GM18858 (cell line): Measurements from ENCODE around the gene SLC44A3.

Source experiments
- ATAC-seq: cut with Tn5 transposase; IDR thresholded peaks from one replicate; pipeline ENCODE4 v1.9.1; 2021; ENCODE audit not compliant: unreplicated experiment

SLC44A3 gene

GRCh38 chr1:94905207-94905606, 85.0 kb downstream of the SLC44A3 start:
- no peak for ATAC-seq

GRCh38 chr1:94906382-94906781, 86.2 kb downstream of the SLC44A3 start:
- ATAC-seq = no peak

GRCh38 chr1:94907136-94907535, 87.0 kb downstream of the SLC44A3 start:
- ATAC-seq = no peak

- no peak for ATAC-seq
Observed at GRCh38 chr1:94908190-94908589, 88.0 kb downstream of the SLC44A3 start.

- ATAC-seq = no peak
Observed at GRCh38 chr1:94908965-94909364, 88.8 kb downstream of the SLC44A3 start.

- ATAC-seq = no peak
Observed at GRCh38 chr1:94909486-94909885, 89.3 kb downstream of the SLC44A3 start.

- no peak for ATAC-seq
Observed at GRCh38 chr1:94912263-94913184, 92.4 kb downstream of the SLC44A3 start.

- ATAC-seq = no peak
Observed at GRCh38 chr1:94917251-94917650, 97.1 kb downstream of the SLC44A3 start.

GRCh38 chr1:94919241-94920030, 99.3 kb downstream of the SLC44A3 start:
- no peak for ATAC-seq

GRCh38 chr1:94920061-94920460, 99.9 kb downstream of the SLC44A3 start:
- no peak for ATAC-seq

- no peak for ATAC-seq
Observed at GRCh38 chr1:94921977-94922376, 101.8 kb downstream of the SLC44A3 start.

GRCh38 chr1:94922761-94923331, 102.7 kb downstream of the SLC44A3 start:
- ATAC-seq = no peak

- no peak for ATAC-seq
Observed at GRCh38 chr1:94925004-94925403, 104.8 kb downstream of the SLC44A3 start.

GRCh38 chr1:94925561-94926125, 105.5 kb downstream of the SLC44A3 start:
- no peak for ATAC-seq

- no peak for ATAC-seq
Observed at GRCh38 chr1:94926126-94926914, 106.2 kb downstream of the SLC44A3 start.

- ATAC-seq = peak; percentile 83
Observed at GRCh38 chr1:94926915-94927404, 106.8 kb downstream of the SLC44A3 start, which contains the start of gene CNN3. TSS of gene CNN3 (minus strand) at chr1:94927110. CDS start at chr1:94926894, 216 bp downstream.

- peak; percentile 21 for ATAC-seq
Observed at GRCh38 chr1:94927405-94928175, 107.4 kb downstream of the SLC44A3 start.

- no peak for ATAC-seq
Observed at GRCh38 chr1:94928293-94928939, 108.3 kb downstream of the SLC44A3 start.
